ENCODE data around the gene BABAM2. TPM values are rescaled to one million over a fixed set of nuclear protein-coding genes. Genes with fewer than 3 reads are reported as not detected.

Gene BABAM2
- total RNA-seq, 1 donor from 2014 or later, result 41.0 TPM

- Histone ChIP-seq H3K4me3 (no peak overlapping the region), H3K27me3 (no peaks in the 10 kb centered on the region), H3K9me3 (no peaks in the 10 kb centered on the region), H3K4me1 (peaks cover 26% of the 10 kb centered on the region), H3K27ac (peak overlapping the region; percentile 79), H3K36me3 (no peaks in the 10 kb centered on the region)
- DNase-seq (ENCODE audit: extremely low spot score in 2 of 2), result no peak
- TF ChIP-seq POLR2AphosphoS5 (IDR thresholded peaks at IDR 0.05; ENCODE audit: insufficient read depth in 1 of 2, low read depth in 1 of 2) (no peak), CTCF (IDR thresholded peaks at IDR 0.05) (no peak), POLR2A (IDR thresholded peaks at IDR 0.05) (no peak)
- intact Hi-C loops (cut with DNase I), result no loop called here
Measured at GRCh38 chr2:28375742-28376631, 485.5 kb downstream of the BABAM2 start.

GRCh38 chr2:28377195-28377816 is 486.8 kb downstream of the BABAM2 start:
- H3K4me1 ChIP-seq, result peaks cover 26% of the 10 kb centered on the region

DNA sequence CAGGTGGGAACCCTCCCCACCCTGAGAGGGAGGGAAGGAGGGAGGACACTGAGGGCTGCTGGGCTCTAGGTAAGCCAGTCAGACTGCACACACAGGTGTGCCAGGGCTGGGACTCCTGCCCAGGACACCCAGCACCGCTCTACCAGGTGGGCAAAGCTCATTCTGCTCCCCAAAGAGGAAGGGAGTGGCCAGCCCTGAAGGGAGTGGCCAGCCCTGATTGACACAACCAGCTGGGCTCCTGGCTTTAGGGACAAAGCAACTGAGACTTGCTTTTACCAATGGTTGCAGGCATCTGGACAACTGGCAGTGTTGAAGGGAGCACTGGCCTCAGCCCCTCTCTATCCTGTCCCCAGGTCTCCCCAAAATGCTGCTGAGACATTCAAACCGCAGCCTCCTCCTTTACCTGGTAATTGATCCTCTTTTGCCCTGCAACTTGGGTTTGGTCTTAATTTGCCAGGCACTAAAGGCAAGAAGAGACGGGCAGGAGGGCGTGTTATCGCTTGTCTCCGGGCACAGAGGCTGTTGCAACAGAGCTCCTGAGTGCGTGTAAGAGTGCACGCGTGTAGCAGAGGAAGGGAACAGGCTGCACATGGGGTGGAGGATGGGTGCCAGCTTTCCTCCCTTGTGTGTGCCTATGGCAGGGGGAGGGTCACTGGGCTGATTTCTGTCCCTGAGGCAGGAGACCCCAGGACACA is 487.6 kb downstream of the BABAM2 start:
- no peaks in the 10 kb centered on the region for H3K27me3 ChIP-seq
- TF ChIP-seq CTCF (IDR thresholded peaks at IDR 0.05), result no peak
- peak; percentile 8 to 31 for TF ChIP-seq POLR2AphosphoS5 (IDR thresholded peaks at IDR 0.05; ENCODE audit: insufficient read depth in 1 of 2, low read depth in 1 of 2)
- H3K4me1 ChIP-seq, result peaks cover 32% of the 10 kb centered on the region
- H3K27ac ChIP-seq, result peak overlapping the region; percentile 79
- no peak overlapping the region for H3K4me3 ChIP-seq
- DNase-seq (ENCODE audit: extremely low spot score in 2 of 2), result no peak
- intact Hi-C loops (cut with DNase I), result no loop called here
- H3K36me3 ChIP-seq, result no peaks in the 10 kb centered on the region
- no peaks in the 10 kb centered on the region for H3K9me3 ChIP-seq

More at GRCh38 chr2:28377195-28377816, 486.8 kb downstream of the BABAM2 start:
- Histone ChIP-seq H3K27me3 (no peaks in the 10 kb centered on the region), H3K36me3 (no peaks in the 10 kb centered on the region), H3K9me3 (no peaks in the 10 kb centered on the region), H3K4me3 (no peak overlapping the region), H3K27ac (peak overlapping the region; percentile 79)
- intact Hi-C loops (cut with DNase I), result no loop called here
- no peak for DNase-seq (ENCODE audit: extremely low spot score in 2 of 2)
- TF ChIP-seq CTCF (IDR thresholded peaks at IDR 0.05), result no peak
- no peak for TF ChIP-seq POLR2AphosphoS5 (IDR thresholded peaks at IDR 0.05; ENCODE audit: insufficient read depth in 1 of 2, low read depth in 1 of 2)
- TF ChIP-seq POLR2A (IDR thresholded peaks at IDR 0.05), result no peak

GRCh38 chr2:28378679-28379584 is 488.4 kb downstream of the BABAM2 start:
- peaks cover 32% of the 10 kb centered on the region for H3K4me1 ChIP-seq
- no peak for TF ChIP-seq POLR2AphosphoS5 (IDR thresholded peaks at IDR 0.05; ENCODE audit: insufficient read depth in 1 of 2, low read depth in 1 of 2)
- TF ChIP-seq POLR2A (IDR thresholded peaks at IDR 0.05), result no peak
- TF ChIP-seq CTCF (IDR thresholded peaks at IDR 0.05), result no peak
- H3K9me3 ChIP-seq, result no peaks in the 10 kb centered on the region
- H3K27me3 ChIP-seq, result no peaks in the 10 kb centered on the region
- DNase-seq (ENCODE audit: extremely low spot score in 2 of 2), result no peak
- no peaks in the 10 kb centered on the region for H3K36me3 ChIP-seq
- intact Hi-C loops (cut with DNase I), result no loop called here
- peak overlapping the region; percentile 79 for H3K27ac ChIP-seq
- no peak overlapping the region for H3K4me3 ChIP-seq

All from vagina (tissue), 2 donors.